ENCODE data around the gene ZFYVE9. TPM values are rescaled to one million over a fixed set of nuclear protein-coding genes. Genes with fewer than 3 reads are reported as not detected.
A peak's percentile ranks its signal among the peaks of the same experiment; 100 is the strongest.

ZFYVE9 gene
- polyA plus RNA-seq, 3 donors = 0.09 TPM; not detected in 2

- peaks cover 90 to 96% of the 10 kb centered on the region in 2 donors for H3K27me3 ChIP-seq (ENCODE audit: control insufficient read depth in 2 of 2, insufficient read depth in 2 of 2, low read length in 2 of 2)
Measured at GRCh38 chr1:52243221-52243987, 101.5 kb downstream of the ZFYVE9 start.

GRCh38 chr1:52249831-52250230 lies 107.9 kb downstream of the ZFYVE9 start:
- H3K79me2 ChIP-seq (ENCODE audit: insufficient read depth, low read length) = no peaks in the 10 kb centered on the region
- peaks cover 13 to 81% (median 44%) of the 10 kb centered on the region in 3 donors for H3K27me3 Mint-ChIP-seq (ENCODE audit: low read depth in 3 of 3)
- no peak for TF ChIP-seq CTCF (IDR thresholded peaks at IDR 0.05)
- no CpG with 5 or more reads among the region's 1 CpG for WGBS (ENCODE audit: insufficient coverage)
- H3K27me3 ChIP-seq (ENCODE audit: control insufficient read depth in 2 of 2, insufficient read depth in 2 of 2, low read length in 2 of 2) = peaks cover 90 to 100% of the 10 kb centered on the region in 2 donors
- H3K4me3 Mint-ChIP-seq = peak overlapping the region in 1 of 2 donors; percentile 89
- H3K4me3 ChIP-seq (replicated peaks in 1 of 3; ENCODE audit: low read depth in 2 of 3, low read length in 3 of 3) = no peak overlapping the region
- H2AFZ ChIP-seq (ENCODE audit: insufficient read depth, low read depth, low read length, poor library complexity, severe bottlenecking) = no peak overlapping the region
- no peak overlapping the region for H3K27ac Mint-ChIP-seq
- no peaks in the 10 kb centered on the region for H3K4me1 Mint-ChIP-seq
- H3K36me3 Mint-ChIP-seq = peaks cover 3 to 10% of the 10 kb centered on the region in 2 donors
- peaks cover 6 to 31% of the 10 kb centered on the region in 2 donors for H3K9me3 ChIP-seq (replicated peaks in 1 of 2; ENCODE audit: control insufficient read depth in 1 of 2, insufficient read depth in 1 of 2, low read length in 2 of 2)
- intact Hi-C loops (cut with micrococcal nuclease) = no loop called here
- H3K9me3 Mint-ChIP-seq = peaks cover 4 to 39% (median 19%) of the 10 kb centered on the region in 7 donors
- H3K9ac ChIP-seq (ENCODE audit: insufficient read depth, low read length, poor library complexity, severe bottlenecking) = no peak overlapping the region
- H3K4me1 ChIP-seq (ENCODE audit: control insufficient read depth in 1 of 2, insufficient read depth in 2 of 2, low read length in 2 of 2) = no peaks in the 10 kb centered on the region
- DNase-seq = no peak
- H3K27ac ChIP-seq (ENCODE audit: low read depth in 1 of 2, low read length in 2 of 2) = no peak overlapping the region
- H3K4me2 ChIP-seq (replicated peaks; ENCODE audit: extremely low read depth, low read length, poor library complexity, severe bottlenecking) = no peak overlapping the region
- no peaks in the 10 kb centered on the region for H3K36me3 ChIP-seq (replicated peaks in 1 of 2; ENCODE audit: control insufficient read depth in 1 of 2, insufficient read depth in 2 of 2, low read length in 2 of 2)
- H4K20me1 ChIP-seq (ENCODE audit: insufficient read depth, low read length) = peaks cover 6% of the 10 kb centered on the region

More at GRCh38 chr1:52243221-52243987, 101.5 kb downstream of the ZFYVE9 start:
- no peak overlapping the region for H3K9ac ChIP-seq (ENCODE audit: insufficient read depth, low read length, poor library complexity, severe bottlenecking)
- WGBS (ENCODE audit: insufficient coverage) = 84% methylated on average over 2 of the region's 3 CpGs
- no peak overlapping the region for H3K4me2 ChIP-seq (replicated peaks; ENCODE audit: extremely low read depth, low read length, poor library complexity, severe bottlenecking)
- H3K27ac Mint-ChIP-seq = no peak overlapping the region
- H3K4me1 Mint-ChIP-seq = peaks cover 19% of the 10 kb centered on the region
- intact Hi-C loops (cut with micrococcal nuclease) = no loop called here
- peaks cover 44% of the 10 kb centered on the region for H4K20me1 ChIP-seq (ENCODE audit: insufficient read depth, low read length)
- TF ChIP-seq CTCF (IDR thresholded peaks at IDR 0.05) = no peak
- peaks cover 0 to 21% (median 8%) of the 10 kb centered on the region in 7 donors for H3K9me3 Mint-ChIP-seq
- DNase-seq = no peak
- H3K27ac ChIP-seq (ENCODE audit: low read depth in 1 of 2, low read length in 2 of 2) = no peak overlapping the region
- H3K36me3 Mint-ChIP-seq = peaks cover 0 to 2% of the 10 kb centered on the region in 2 donors
- H3K4me3 Mint-ChIP-seq = no peak overlapping the region
- no peak overlapping the region for H3K4me3 ChIP-seq (replicated peaks in 1 of 3; ENCODE audit: low read depth in 2 of 3, low read length in 3 of 3)
- H3K27me3 Mint-ChIP-seq (ENCODE audit: low read depth in 3 of 3) = peaks cover 29 to 48% (median 34%) of the 10 kb centered on the region in 3 donors
- H2AFZ ChIP-seq (ENCODE audit: insufficient read depth, low read depth, low read length, poor library complexity, severe bottlenecking) = no peak overlapping the region
- H3K79me2 ChIP-seq (ENCODE audit: insufficient read depth, low read length) = no peaks in the 10 kb centered on the region
- H3K36me3 ChIP-seq (replicated peaks in 1 of 2; ENCODE audit: control insufficient read depth in 1 of 2, insufficient read depth in 2 of 2, low read length in 2 of 2) = no peaks in the 10 kb centered on the region
- H3K9me3 ChIP-seq (replicated peaks in 1 of 2; ENCODE audit: control insufficient read depth in 1 of 2, insufficient read depth in 1 of 2, low read length in 2 of 2) = peaks cover 3 to 14% of the 10 kb centered on the region in 2 donors
- H3K4me1 ChIP-seq (ENCODE audit: control insufficient read depth in 1 of 2, insufficient read depth in 2 of 2, low read length in 2 of 2) = peaks cover 18 to 28% of the 10 kb centered on the region in 2 donors
